B cell (primary cell): Measurements from ENCODE around the gene COQ3.

Experiments
- CTCF ChIP-seq: fragments of 200-600 bp; IDR thresholded peaks from one replicate; pipeline ENCODE4 v1.8.0; 2022; ENCODE audit warnings: antibody characterized with exemption, mild to moderate bottlenecking
- EZH2 ChIP-seq: IDR thresholded peaks from 2 replicates; pipeline ENCODE4 v1.6.1; 2012; ENCODE audit warnings: borderline replicate concordance, low read depth, mild to moderate bottlenecking, moderate library complexity, low read length; ENCODE audit not compliant: insufficient read depth, poor library complexity, severe bottlenecking

DNA sequence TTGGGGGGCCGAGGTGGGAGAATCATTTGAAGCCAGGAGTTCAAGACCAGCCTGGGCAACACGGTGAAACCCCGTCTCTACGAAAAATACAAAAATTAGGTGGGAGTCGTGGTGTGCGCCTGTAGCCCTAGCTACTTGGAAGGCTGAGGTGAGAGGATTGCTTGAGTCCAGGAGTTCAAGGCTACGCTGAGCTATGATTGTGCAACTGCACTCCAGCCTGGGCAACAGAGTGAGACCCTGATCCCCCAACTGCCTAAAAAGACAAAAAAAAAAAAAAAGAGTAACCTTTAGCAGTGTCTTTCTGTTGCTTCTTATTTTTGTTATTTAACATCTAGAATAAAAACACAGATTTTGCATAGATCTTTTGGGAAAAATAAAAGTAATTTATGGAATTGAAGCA is 13.1 kb upstream of the COQ3 start:
- no peak for TF ChIP-seq CTCF
- TF ChIP-seq EZH2 = no peak
